WTC11 (cell line): ENCODE results near the gene CAMK1. TPM values are rescaled to one million over a fixed set of nuclear protein-coding genes. Genes with fewer than 3 reads are reported as not detected.

Experiments used
- ATAC-seq: fragments of 200-7000 bp; cut with Tn5 transposase; 2 replicates; pipeline ENCODE4 v1.10.0; 2021; ENCODE audit warnings: mild to moderate bottlenecking, moderate library complexity
- CTCF ChIA-PET: fragments of 300-600 bp; sonication (Branson Sonifier 250); formaldehyde crosslinking; loops from one replicate; lab custom pipeline; 2021; ENCODE audit warnings: antibody characterized with exemption; lab: Charles Lee
- POLR2A ChIA-PET: fragments of 350-600 bp; sonication (Branson Sonifier 250); formaldehyde crosslinking; loops from one replicate; lab custom pipeline; 2021; ENCODE audit warnings: antibody characterized with exemption; lab: Charles Lee
- DNase-seq: peaks from one replicate; pipeline ENCODE4 v3.0.0; 2021; ENCODE audit warnings: low spot score
- H3K27ac Mint-ChIP-seq: 2 replicates; pipeline ENCODE4 v1.8.0; 2021; ENCODE audit warnings: mixed read lengths
- H3K27me3 Mint-ChIP-seq: 2 replicates; pipeline ENCODE4 v1.8.0; 2021; ENCODE audit warnings: low read depth, mild to moderate bottlenecking, moderate library complexity, mixed read lengths
- H3K36me3 Mint-ChIP-seq: 2 replicates; pipeline ENCODE4 v1.8.0; 2021; ENCODE audit warnings: mixed read lengths
- H3K4me1 Mint-ChIP-seq: 2 replicates; pipeline ENCODE4 v1.8.0; 2022; ENCODE audit warnings: mixed read lengths
- H3K4me3 Mint-ChIP-seq: 2 replicates; pipeline ENCODE4 v1.8.0; 2021; ENCODE audit warnings: mild to moderate bottlenecking, moderate library complexity, mixed read lengths
- H3K9me3 Mint-ChIP-seq: 2 replicates; pipeline ENCODE4 v1.8.0; 2021; ENCODE audit warnings: mixed read lengths
- CREB1 ChIP-seq: sonication (generic); formaldehyde crosslinking; IDR thresholded peaks from 2 replicates; pipeline ENCODE4 v1.8.0; 2023; ENCODE audit warnings: mild to moderate bottlenecking, missing genetic modification reagents
- ESRRA ChIP-seq: sonication (generic); formaldehyde crosslinking; IDR thresholded peaks from 2 replicates; pipeline ENCODE4 v1.8.1; 2022; ENCODE audit warnings: mild to moderate bottlenecking, missing genetic modification reagents, borderline replicate concordance
- FOXJ3 ChIP-seq: sonication (generic); formaldehyde crosslinking; IDR thresholded peaks from 2 replicates; pipeline ENCODE4 v1.9.0; 2021; ENCODE audit warnings: missing genetic modification reagents, mild to moderate bottlenecking, borderline replicate concordance
- FOXP1 ChIP-seq: sonication (generic); formaldehyde crosslinking; IDR thresholded peaks from 2 replicates; pipeline ENCODE4 v1.8.0; 2022; ENCODE audit warnings: missing genetic modification reagents, mild to moderate bottlenecking, moderate library complexity, borderline replicate concordance
- GRHL2 ChIP-seq: fragments of 250-450 bp; sonication (Bioruptor Pico); IDR thresholded peaks from 2 replicates; pipeline ENCODE4 v1.8.0; 2022; ENCODE audit warnings: mild to moderate bottlenecking, moderate library complexity; ENCODE audit not compliant: insufficient replicate concordance, severe bottlenecking
- IRF2 ChIP-seq: sonication (generic); formaldehyde crosslinking; IDR thresholded peaks from 2 replicates; pipeline ENCODE4 v1.8.0; 2022; ENCODE audit warnings: low read depth, missing genetic modification reagents, borderline replicate concordance
- JAZF1 ChIP-seq: fragments of 250-450 bp; sonication (Bioruptor Pico); IDR thresholded peaks from 2 replicates; pipeline ENCODE4 v1.9.0; 2021; ENCODE audit warnings: moderate library complexity, mild to moderate bottlenecking, inconsistent platforms
- NR2C2 ChIP-seq: sonication (generic); formaldehyde crosslinking; IDR thresholded peaks from 2 replicates; pipeline ENCODE4 v1.8.0; 2022; ENCODE audit warnings: mild to moderate bottlenecking, missing genetic modification reagents
- OVOL2 ChIP-seq: fragments of 250-450 bp; sonication (Bioruptor Pico); IDR thresholded peaks from 2 replicates; pipeline ENCODE4 v1.9.0; 2021; ENCODE audit warnings: mild to moderate bottlenecking, borderline replicate concordance
- PRRX2 ChIP-seq: fragments of 250-450 bp; sonication (Bioruptor Pico); IDR thresholded peaks from 2 replicates; pipeline ENCODE4 v1.8.0; 2021; ENCODE audit warnings: mild to moderate bottlenecking
- SP1 ChIP-seq: sonication (generic); formaldehyde crosslinking; conservative IDR thresholded peaks from 2 replicates; pipeline ENCODE4 v1.8.1; 2022; ENCODE audit warnings: missing genetic modification reagents
- TEAD1 ChIP-seq: sonication (generic); formaldehyde crosslinking; IDR thresholded peaks from 2 replicates; pipeline ENCODE4 v1.8.0; 2022; ENCODE audit warnings: mild to moderate bottlenecking, missing genetic modification reagents
- TP53 ChIP-seq: sonication (generic); formaldehyde crosslinking; IDR thresholded peaks from 2 replicates; pipeline ENCODE4 v1.8.1; 2023; ENCODE audit warnings: mild to moderate bottlenecking, missing genetic modification reagents
- ZBTB21 ChIP-seq: sonication (generic); formaldehyde crosslinking; IDR thresholded peaks from 2 replicates; pipeline ENCODE4 v1.8.1; 2023; ENCODE audit warnings: mild to moderate bottlenecking, missing genetic modification reagents, borderline replicate concordance
- ZNF121 ChIP-seq: sonication (generic); formaldehyde crosslinking; IDR thresholded peaks from 2 replicates; pipeline ENCODE4 v1.8.0; 2023; ENCODE audit warnings: missing genetic modification reagents
- ZNF232 ChIP-seq: sonication (generic); formaldehyde crosslinking; IDR thresholded peaks from 2 replicates; pipeline ENCODE4 v1.8.0; 2022; ENCODE audit warnings: mild to moderate bottlenecking, missing genetic modification reagents
- ZNF396 ChIP-seq: fragments of 250-450 bp; sonication (Bioruptor Pico); IDR thresholded peaks from 2 replicates; pipeline ENCODE4 v1.8.0; 2021; ENCODE audit warnings: mild to moderate bottlenecking, moderate library complexity, borderline replicate concordance
- total RNA-seq: library from RNA; stranded (reverse); gene quantifications from 3 replicates; pipeline ENCODE4 v1.2.3, GENCODE V29; 2021
- TF ChIP-seq, protein P1 (sequence below): sonication (generic); formaldehyde crosslinking; IDR thresholded peaks from 2 replicates; pipeline ENCODE4 v1.8.0; 2022; ENCODE audit warnings: mild to moderate bottlenecking, missing genetic modification reagents
- TF ChIP-seq, protein P2 (sequence below): sonication (generic); formaldehyde crosslinking; conservative IDR thresholded peaks from 2 replicates; pipeline ENCODE4 v1.8.1; 2022; ENCODE audit warnings: mild to moderate bottlenecking, missing genetic modification reagents
- TF ChIP-seq, protein P3 (sequence below): fragments of 250-450 bp; sonication (Bioruptor Pico); IDR thresholded peaks from 2 replicates; pipeline ENCODE4 v2.1.2; 2022; ENCODE audit warnings: mild to moderate bottlenecking, moderate library complexity
- TF ChIP-seq, protein P4 (sequence below): sonication (generic); formaldehyde crosslinking; IDR thresholded peaks from 2 replicates; pipeline ENCODE4 v1.8.1; 2023; ENCODE audit warnings: mild to moderate bottlenecking, missing genetic modification reagents, moderate library complexity
- TF ChIP-seq, protein P5 (sequence below): fragments of 250-450 bp; sonication (Bioruptor Pico); IDR thresholded peaks from 2 replicates; pipeline ENCODE4 v1.8.0; 2021; ENCODE audit warnings: mild to moderate bottlenecking
- TF ChIP-seq, protein P6 (sequence below): sonication (generic); formaldehyde crosslinking; IDR thresholded peaks from 2 replicates; pipeline ENCODE4 v1.8.0; 2022; ENCODE audit warnings: mild to moderate bottlenecking, missing genetic modification reagents
- TF ChIP-seq, protein P7 (sequence below): sonication (generic); formaldehyde crosslinking; IDR thresholded peaks from 2 replicates; pipeline ENCODE4 v1.8.1; 2022; ENCODE audit warnings: mild to moderate bottlenecking, missing genetic modification reagents, moderate library complexity, borderline replicate concordance
- TF ChIP-seq, protein P8 (sequence below): sonication (generic); formaldehyde crosslinking; IDR thresholded peaks from 2 replicates; pipeline ENCODE4 v1.8.1; 2022; ENCODE audit warnings: missing genetic modification reagents, borderline replicate concordance

CAMK1 gene
- total RNA-seq, 1 experiment from 2014 or later = 3.1 TPM

DNA sequence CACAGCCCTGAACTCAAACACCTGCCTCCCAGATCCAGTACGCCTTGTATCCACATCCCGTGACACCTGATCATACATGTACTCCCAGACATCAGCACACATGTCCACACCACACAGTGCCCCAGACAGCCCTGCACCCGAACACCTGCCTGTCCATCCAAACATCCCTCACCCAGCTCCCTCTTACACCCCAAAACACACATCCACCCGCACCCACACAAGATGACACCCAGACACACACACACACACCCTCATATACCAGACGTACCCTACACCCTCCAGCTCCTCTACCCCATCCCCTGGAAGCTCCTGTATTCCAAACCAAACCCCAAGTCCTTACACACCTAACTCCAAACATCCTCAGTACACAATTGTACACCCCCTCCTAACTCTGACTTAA is 735 bp downstream of the CAMK1 start (continued):
- TF ChIP-seq, protein P1, sequence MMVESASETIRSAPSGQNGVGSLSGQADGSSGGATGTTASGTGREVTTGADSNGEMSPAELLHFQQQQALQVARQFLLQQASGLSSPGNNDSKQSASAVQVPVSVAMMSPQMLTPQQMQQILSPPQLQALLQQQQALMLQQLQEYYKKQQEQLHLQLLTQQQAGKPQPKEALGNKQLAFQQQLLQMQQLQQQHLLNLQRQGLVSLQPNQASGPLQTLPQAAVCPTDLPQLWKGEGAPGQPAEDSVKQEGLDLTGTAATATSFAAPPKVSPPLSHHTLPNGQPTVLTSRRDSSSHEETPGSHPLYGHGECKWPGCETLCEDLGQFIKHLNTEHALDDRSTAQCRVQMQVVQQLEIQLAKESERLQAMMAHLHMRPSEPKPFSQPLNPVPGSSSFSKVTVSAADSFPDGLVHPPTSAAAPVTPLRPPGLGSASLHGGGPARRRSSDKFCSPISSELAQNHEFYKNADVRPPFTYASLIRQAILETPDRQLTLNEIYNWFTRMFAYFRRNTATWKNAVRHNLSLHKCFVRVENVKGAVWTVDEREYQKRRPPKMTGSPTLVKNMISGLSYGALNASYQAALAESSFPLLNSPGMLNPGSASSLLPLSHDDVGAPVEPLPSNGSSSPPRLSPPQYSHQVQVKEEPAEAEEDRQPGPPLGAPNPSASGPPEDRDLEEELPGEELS = no peak
- TF ChIP-seq IRF2 (CRISPR knock-in tag) (no peak), GRHL2 (CRISPR knock-in tag) (no peak), FOXJ3 (CRISPR knock-in tag) (no peak), FOXP1 (CRISPR knock-in tag) (no peak)
- TF ChIP-seq, protein P2, sequence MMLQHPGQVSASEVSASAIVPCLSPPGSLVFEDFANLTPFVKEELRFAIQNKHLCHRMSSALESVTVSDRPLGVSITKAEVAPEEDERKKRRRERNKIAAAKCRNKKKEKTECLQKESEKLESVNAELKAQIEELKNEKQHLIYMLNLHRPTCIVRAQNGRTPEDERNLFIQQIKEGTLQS (CRISPR knock-in tag) = no peak
- TF ChIP-seq, protein P3, sequence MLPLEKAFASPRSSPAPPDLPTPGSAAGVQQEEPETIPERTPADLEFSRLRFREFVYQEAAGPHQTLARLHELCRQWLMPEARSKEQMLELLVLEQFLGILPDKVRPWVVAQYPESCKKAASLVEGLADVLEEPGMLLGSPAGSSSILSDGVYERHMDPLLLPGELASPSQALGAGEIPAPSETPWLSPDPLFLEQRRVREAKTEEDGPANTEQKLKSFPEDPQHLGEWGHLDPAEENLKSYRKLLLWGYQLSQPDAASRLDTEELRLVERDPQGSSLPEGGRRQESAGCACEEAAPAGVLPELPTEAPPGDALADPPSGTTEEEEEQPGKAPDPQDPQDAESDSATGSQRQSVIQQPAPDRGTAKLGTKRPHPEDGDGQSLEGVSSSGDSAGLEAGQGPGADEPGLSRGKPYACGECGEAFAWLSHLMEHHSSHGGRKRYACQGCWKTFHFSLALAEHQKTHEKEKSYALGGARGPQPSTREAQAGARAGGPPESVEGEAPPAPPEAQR (CRISPR knock-in tag) = no peak
- TF ChIP-seq, all 79 proteins: peak for 0

DNA sequence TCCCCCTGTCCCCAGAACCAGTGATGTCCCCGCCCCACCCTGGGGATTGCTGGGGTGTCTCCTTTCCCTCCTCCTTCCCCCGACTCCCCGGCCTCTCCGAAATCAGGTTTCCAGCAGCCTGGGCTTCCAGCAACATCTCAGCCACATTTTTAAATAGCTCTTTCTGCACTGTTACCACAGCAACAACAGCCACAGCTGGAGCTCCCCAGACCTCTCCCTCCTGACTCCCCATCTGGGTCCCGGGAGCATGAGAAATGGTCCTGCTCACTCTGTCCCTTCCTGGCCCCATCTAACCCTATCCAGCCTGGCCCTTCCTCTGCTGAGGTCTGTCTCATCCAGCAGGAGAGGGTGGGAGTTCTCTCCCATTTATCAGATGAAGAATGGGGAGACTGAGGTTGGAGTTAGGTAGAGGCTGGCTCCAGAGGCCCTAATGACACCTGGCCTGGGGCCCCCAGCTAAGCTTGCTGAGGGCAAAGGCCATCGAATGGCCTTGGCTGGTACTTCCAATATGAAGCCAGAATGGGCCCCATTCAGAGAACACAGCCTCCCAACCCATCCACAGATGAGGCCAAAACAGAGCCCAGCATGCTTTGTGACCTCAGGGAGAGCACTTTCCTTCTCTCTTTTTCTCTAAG is 1.5 kb downstream of the CAMK1 start:
- CTCF ChIA-PET = interaction anchor here (1.2 to 1.4 kb wide), 2 partner anchors 14 to 178 kb away, joined by 3 read pairs; no protein-coding TSS in a partner anchor

DNA sequence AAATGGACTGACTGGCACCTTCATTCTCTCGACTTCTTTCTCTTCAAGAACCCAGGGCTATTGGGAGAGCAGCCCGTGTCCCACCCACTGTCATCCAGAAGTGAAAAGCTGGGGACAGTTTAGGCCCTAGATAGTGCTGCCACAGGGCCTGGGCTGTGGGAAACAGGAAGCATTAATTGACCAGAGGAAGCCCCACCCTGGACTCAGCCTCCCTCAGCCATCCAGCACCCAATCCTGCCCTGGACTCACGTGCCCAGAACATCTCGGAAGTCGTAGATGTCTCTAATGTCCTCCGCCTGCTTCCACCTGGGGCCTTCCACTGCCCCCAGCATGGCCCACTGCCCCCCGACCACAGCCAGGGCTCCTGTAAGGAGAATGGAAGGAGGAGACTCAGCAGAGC is 2.3 kb downstream of the CAMK1 start:
- ChIA-PET CTCF (interaction anchor here (1.4 kb wide), 1 partner anchor 41 kb away, joined by 3 read pairs; no protein-coding TSS in a partner anchor), POLR2A (interaction anchor here (1.1 kb wide), 1 partner anchor 18 kb away, joined by 3 read pairs; the partner anchor contains the start of gene OGG1)
- H3K4me3 Mint-ChIP-seq = no peak overlapping the region
- peaks cover 67% of the 10 kb centered on the region for H3K27me3 Mint-ChIP-seq
- no peaks in the 10 kb centered on the region for H3K36me3 Mint-ChIP-seq
- no peak overlapping the region for H3K27ac Mint-ChIP-seq
- no peaks in the 10 kb centered on the region for H3K9me3 Mint-ChIP-seq
- DNase-seq = no peak
- no peak for ATAC-seq
- peaks cover 15% of the 10 kb centered on the region for H3K4me1 Mint-ChIP-seq
- no peak for TF ChIP-seq SP1 (CRISPR knock-in tag)
- no peak for TF ChIP-seq TP53 (CRISPR knock-in tag)
- TF ChIP-seq PRRX2 (CRISPR knock-in tag) = no peak
- no peak for TF ChIP-seq JAZF1 (CRISPR knock-in tag)
- TF ChIP-seq, protein P4, sequence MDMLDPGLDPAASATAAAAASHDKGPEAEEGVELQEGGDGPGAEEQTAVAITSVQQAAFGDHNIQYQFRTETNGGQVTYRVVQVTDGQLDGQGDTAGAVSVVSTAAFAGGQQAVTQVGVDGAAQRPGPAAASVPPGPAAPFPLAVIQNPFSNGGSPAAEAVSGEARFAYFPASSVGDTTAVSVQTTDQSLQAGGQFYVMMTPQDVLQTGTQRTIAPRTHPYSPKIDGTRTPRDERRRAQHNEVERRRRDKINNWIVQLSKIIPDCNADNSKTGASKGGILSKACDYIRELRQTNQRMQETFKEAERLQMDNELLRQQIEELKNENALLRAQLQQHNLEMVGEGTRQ (CRISPR knock-in tag) = no peak
- TF ChIP-seq, protein P5, sequence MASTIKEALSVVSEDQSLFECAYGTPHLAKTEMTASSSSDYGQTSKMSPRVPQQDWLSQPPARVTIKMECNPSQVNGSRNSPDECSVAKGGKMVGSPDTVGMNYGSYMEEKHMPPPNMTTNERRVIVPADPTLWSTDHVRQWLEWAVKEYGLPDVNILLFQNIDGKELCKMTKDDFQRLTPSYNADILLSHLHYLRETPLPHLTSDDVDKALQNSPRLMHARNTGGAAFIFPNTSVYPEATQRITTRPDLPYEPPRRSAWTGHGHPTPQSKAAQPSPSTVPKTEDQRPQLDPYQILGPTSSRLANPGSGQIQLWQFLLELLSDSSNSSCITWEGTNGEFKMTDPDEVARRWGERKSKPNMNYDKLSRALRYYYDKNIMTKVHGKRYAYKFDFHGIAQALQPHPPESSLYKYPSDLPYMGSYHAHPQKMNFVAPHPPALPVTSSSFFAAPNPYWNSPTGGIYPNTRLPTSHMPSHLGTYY = no peak
- TF ChIP-seq, protein P6, sequence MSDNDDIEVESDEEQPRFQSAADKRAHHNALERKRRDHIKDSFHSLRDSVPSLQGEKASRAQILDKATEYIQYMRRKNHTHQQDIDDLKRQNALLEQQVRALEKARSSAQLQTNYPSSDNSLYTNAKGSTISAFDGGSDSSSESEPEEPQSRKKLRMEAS = no peak
- no peak for TF ChIP-seq ZNF232 (CRISPR knock-in tag)
- TF ChIP-seq, protein P7, sequence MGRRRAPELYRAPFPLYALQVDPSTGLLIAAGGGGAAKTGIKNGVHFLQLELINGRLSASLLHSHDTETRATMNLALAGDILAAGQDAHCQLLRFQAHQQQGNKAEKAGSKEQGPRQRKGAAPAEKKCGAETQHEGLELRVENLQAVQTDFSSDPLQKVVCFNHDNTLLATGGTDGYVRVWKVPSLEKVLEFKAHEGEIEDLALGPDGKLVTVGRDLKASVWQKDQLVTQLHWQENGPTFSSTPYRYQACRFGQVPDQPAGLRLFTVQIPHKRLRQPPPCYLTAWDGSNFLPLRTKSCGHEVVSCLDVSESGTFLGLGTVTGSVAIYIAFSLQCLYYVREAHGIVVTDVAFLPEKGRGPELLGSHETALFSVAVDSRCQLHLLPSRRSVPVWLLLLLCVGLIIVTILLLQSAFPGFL = no peak
- TF ChIP-seq ZNF121 (CRISPR knock-in tag) = no peak
- no peak for TF ChIP-seq NR2C2 (CRISPR knock-in tag)
- TF ChIP-seq, protein P8, sequence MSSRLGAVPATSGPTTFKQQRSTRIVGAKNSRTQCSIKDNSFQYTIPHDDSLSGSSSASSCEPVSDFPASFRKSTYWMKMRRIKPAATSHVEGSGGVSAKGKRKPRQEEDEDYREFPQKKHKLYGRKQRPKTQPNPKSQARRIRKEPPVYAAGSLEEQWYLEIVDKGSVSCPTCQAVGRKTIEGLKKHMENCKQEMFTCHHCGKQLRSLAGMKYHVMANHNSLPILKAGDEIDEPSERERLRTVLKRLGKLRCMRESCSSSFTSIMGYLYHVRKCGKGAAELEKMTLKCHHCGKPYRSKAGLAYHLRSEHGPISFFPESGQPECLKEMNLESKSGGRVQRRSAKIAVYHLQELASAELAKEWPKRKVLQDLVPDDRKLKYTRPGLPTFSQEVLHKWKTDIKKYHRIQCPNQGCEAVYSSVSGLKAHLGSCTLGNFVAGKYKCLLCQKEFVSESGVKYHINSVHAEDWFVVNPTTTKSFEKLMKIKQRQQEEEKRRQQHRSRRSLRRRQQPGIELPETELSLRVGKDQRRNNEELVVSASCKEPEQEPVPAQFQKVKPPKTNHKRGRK (CRISPR knock-in tag) = no peak
- TF ChIP-seq TEAD1 (CRISPR knock-in tag) = no peak
- TF ChIP-seq OVOL2 = no peak
- no peak for TF ChIP-seq ZNF396
- TF ChIP-seq CREB1 (CRISPR knock-in tag) = no peak
- no peak for TF ChIP-seq ESRRA (CRISPR knock-in tag)

More for the DNA sequence above, 1.5 kb downstream of the CAMK1 start:
- POLR2A ChIA-PET = no interaction called here
- H3K36me3 Mint-ChIP-seq = no peaks in the 10 kb centered on the region
- TF ChIP-seq ZBTB21 (CRISPR knock-in tag) = no peak
- no peak for TF ChIP-seq FOXP1 (CRISPR knock-in tag)
- peaks cover 72% of the 10 kb centered on the region for H3K27me3 Mint-ChIP-seq
- peaks cover 15% of the 10 kb centered on the region for H3K4me1 Mint-ChIP-seq
- H3K9me3 Mint-ChIP-seq = no peaks in the 10 kb centered on the region
- no peak overlapping the region for H3K27ac Mint-ChIP-seq
- ATAC-seq (no peak), DNase-seq (no peak)
- no peak overlapping the region for H3K4me3 Mint-ChIP-seq
